ENCODE measurements around the gene LRRC15.

DNA sequence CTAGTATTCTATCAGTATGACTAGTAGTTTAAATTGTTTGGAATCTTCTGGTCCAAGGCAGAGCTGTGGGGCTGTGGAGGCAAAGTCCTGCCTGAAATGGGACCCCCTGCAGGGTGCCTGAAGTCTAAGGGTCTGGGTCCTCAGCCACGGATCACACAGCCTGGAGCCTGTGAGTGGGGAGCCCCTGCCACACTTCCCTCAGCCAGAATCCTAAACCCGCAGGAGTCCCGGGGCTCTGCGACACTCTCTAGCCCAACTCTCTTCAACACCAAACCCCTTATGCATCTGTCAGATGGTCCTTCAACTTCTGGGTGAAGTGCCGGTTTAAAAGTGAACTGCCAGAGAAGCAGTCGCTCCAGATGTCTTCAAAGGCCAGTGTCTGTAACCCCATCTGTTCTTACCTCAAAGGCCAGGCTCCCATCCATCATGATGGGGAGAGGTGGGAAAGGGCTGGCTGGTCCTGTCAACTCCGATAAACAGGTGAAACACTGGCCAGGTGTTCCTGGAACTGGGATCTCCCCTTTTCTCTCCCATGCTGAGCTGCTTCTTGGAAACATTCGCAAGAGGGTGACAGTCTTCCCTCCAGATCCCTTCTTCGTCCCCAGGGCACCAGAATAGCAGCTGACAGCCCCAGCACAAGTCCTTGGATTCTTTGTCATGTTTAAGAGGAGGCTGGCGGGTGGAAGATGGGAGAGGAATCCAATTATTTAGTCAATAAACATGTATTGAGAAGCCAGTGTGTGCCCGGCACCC is 64.0 kb downstream of the LRRC15 start:
- TF ChIP-seq, protein P1, sequence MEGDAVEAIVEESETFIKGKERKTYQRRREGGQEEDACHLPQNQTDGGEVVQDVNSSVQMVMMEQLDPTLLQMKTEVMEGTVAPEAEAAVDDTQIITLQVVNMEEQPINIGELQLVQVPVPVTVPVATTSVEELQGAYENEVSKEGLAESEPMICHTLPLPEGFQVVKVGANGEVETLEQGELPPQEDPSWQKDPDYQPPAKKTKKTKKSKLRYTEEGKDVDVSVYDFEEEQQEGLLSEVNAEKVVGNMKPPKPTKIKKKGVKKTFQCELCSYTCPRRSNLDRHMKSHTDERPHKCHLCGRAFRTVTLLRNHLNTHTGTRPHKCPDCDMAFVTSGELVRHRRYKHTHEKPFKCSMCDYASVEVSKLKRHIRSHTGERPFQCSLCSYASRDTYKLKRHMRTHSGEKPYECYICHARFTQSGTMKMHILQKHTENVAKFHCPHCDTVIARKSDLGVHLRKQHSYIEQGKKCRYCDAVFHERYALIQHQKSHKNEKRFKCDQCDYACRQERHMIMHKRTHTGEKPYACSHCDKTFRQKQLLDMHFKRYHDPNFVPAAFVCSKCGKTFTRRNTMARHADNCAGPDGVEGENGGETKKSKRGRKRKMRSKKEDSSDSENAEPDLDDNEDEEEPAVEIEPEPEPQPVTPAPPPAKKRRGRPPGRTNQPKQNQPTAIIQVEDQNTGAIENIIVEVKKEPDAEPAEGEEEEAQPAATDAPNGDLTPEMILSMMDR (IDR thresholded peaks at IDR 0.05): no peak
- TF ChIP-seq POLR2A (IDR thresholded peaks at IDR 0.05): no peak

All from thyroid gland (tissue), 4 donors.